Fibroblast of mammary gland (primary cell): ENCODE results near the gene UBL7.

ENCODE experiments used
- DNase-seq: peaks from one replicate; pipeline ENCODE4 v3.0.0-alpha.2; 2010; ENCODE audit warnings: low read depth
- H3K4me3 ChIP-seq: 2 replicates; pipeline ENCODE4 v1.5.1; 2011; ENCODE audit warnings: low read depth, mild to moderate bottlenecking, low read length, moderate library complexity; ENCODE audit not compliant: control insufficient read depth
- CTCF ChIP-seq: conservative IDR thresholded peaks from 2 replicates; pipeline ENCODE4 v1.5.1; 2011; ENCODE audit warnings: low read depth, low read length, inconsistent platforms; ENCODE audit not compliant: control insufficient read depth, insufficient read depth

Gene UBL7

DNA sequence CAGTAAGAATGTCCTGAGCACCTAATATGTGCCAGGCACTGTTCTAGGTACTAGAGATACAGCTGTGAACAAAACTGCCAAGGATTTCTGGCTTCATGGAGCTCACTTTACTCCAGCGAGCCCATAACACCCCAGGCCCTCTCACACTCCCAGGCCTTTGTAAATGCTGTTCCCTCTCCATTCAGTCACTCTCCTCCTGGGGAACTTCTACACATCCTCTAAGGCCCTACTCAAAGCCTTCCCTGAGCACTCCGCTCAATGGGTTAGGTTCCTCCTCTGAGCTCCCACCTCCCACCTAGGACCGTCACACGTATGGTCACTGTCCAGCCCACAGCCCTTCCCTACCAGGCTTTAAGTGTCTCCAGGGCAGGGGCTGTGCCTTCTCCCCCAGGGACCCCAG lies 54.4 kb downstream of the UBL7 start:
- no peak for DNase-seq
- TF ChIP-seq CTCF, result no peak
- no peak overlapping the region for H3K4me3 ChIP-seq

- DNase-seq, result peak; percentile 39
- H3K4me3 ChIP-seq, result no peak overlapping the region
- no peak for TF ChIP-seq CTCF
These were observed 55.1 kb downstream of the UBL7 start for GRCh38 chr15:74405823-74406222.

DNA sequence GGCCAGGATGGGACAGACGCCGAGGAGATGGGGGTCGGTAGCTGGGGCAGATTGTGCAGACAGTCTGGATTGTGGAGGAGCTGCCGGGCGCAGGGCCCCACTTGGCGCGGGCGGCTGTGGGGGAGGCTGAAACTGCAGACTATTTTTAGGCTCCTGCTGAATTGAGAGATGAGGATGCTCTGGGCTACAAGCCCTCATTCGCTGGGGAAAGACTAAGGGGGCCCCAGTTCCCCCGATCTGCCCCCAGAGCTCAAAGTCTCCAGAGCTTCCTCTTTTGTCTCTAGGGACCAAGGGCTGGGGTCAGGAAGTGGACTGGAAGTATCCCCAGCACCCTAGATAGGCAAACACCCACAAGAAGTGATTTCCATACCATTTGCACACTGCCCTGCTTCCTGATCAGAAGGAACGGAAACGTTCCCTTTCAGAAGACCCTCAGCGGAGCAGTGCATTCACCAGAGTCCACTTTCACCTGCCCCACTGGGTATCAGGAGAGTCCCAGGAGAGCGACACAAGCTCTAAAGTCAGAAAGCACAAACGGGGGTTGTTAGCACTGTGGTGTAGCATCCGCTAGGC lies 56.9 kb downstream of the UBL7 start:
- DNase-seq, result no peak
- H3K4me3 ChIP-seq, result no peak overlapping the region
- TF ChIP-seq CTCF, result no peak

- no peak for TF ChIP-seq CTCF
- no peak overlapping the region for H3K4me3 ChIP-seq
- no peak for DNase-seq
These were observed 57.4 kb downstream of the UBL7 start for GRCh38 chr15:74403588-74403919.

DNA sequence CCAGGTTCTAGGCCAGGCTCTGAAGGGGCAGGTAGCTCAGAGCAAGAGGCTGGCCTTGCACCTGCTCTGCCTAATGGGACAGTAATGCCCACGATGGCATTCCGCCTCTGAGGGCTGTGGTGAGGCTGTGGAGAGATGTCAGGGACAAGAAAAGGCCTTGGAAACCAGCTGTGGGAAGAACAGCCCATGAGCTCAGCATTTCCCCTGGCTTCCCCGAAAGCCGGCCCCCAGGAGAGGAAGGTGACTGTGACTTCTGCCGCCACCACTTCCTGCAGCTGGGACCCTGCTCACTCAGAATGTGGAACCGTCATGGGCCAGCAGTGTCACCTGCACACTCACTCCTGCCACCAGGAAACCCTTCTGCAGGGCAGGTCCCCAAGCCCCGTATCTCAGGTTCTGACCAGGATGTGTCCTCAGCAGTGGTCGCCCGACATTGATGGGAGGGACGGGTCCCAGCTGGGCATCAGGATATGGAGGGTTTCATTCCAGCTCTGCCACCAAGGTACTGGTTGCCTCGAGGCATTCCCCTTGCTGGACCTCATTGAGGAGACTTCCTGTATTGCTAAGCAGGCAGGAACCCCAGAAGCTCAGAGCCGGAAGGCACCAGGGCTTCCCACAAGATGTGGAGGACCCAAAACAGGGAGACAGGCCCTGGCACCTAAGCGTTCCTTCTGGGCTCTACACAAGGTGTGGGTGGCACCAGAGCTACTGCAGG lies 57.9 kb downstream of the UBL7 start:
- no peak for TF ChIP-seq CTCF
- H3K4me3 ChIP-seq, result no peak overlapping the region
- no peak for DNase-seq

GRCh38 chr15:74402337-74402841 lies 58.6 kb downstream of the UBL7 start:
- DNase-seq, result no peak
- TF ChIP-seq CTCF, result no peak
- no peak overlapping the region for H3K4me3 ChIP-seq
